H7 (cell line): ENCODE measurements around the gene PCBD2. TPM values are rescaled to one million over a fixed set of nuclear protein-coding genes. Genes with fewer than 3 reads are reported as not detected.
"Not testable (repeated sequence)": the region's sequence is repeated elsewhere in the genome, so short reads cannot be mapped to it uniquely, and the experiment has no call there.

Experiments used
- DNase-seq: peaks from one replicate; pipeline ENCODE4 v3.0.0; 2012
- H3K27me3 ChIP-seq: 2 replicates; pipeline ENCODE4 v1.6.0; 2011; ENCODE audit warnings: mild to moderate bottlenecking, low read length; ENCODE audit not compliant: control insufficient read depth, insufficient read depth
- H3K36me3 ChIP-seq: replicated peaks from 2 replicates; pipeline ENCODE4 v1.5.1; 2011; ENCODE audit warnings: low read length; ENCODE audit not compliant: control insufficient read depth, insufficient read depth
- H3K4me3 ChIP-seq: 2 replicates; pipeline ENCODE4 v1.5.1; 2011; ENCODE audit warnings: low read depth, mild to moderate bottlenecking, control low read depth, low read length, moderate library complexity; ENCODE audit not compliant: insufficient read depth
- total RNA-seq: library from RNA; depleted of rRNA; stranded (reverse); fragments of >200 nt; shearing (Covaris generic); gene quantifications from 2 replicates; pipeline ENCODE4 v1.2.3, GENCODE V29; 2014

PCBD2 gene
- total RNA-seq, 1 experiment from 2014 or later, result 8.5 TPM

- Histone ChIP-seq H3K36me3 (no peaks in the 10 kb centered on the region), H3K27me3 (no peaks in the 10 kb centered on the region), H3K4me3 (no peak overlapping the region)
- peak; percentile 13 for DNase-seq
Measured at GRCh38 chr5:134994560-134995156, 89.7 kb downstream of the PCBD2 start.

DNA sequence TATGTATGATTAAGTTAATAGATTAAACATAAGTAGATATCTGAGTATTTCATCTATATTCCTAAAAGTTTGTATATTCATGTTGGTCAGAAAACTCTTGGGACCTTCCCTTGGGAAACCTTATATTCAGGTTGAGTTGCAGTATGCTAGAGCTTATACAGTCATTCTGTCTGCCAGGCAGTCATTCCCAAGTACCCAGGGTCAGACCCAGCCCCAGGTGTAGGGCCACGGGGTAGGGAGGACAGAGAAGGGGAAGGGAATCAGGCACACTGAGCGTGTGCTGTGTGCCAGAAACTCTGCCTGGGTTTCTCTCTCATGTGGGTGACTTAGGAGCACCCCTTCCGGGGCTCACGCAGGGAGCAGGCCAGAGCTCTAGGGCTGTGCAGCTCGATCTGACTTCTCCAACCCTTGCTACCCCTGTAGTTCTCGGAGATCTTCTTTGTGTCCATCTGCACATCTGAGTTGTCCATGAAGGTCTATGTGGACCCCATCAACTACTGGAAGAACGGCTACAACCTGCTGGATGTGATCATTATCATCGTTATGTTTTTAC lies 91.0 kb downstream of the PCBD2 start:
- no peaks in the 10 kb centered on the region for H3K36me3 ChIP-seq
- no peak overlapping the region for H3K4me3 ChIP-seq
- H3K27me3 ChIP-seq, result no peaks in the 10 kb centered on the region
- peak; percentile 20 for DNase-seq

GRCh38 chr5:134997015-134997414 lies 92.1 kb downstream of the PCBD2 start:
- H3K36me3 ChIP-seq, result no peaks in the 10 kb centered on the region
- peak; percentile 10 for DNase-seq
- H3K4me3 ChIP-seq, result no peak overlapping the region
- no peaks in the 10 kb centered on the region for H3K27me3 ChIP-seq

DNA sequence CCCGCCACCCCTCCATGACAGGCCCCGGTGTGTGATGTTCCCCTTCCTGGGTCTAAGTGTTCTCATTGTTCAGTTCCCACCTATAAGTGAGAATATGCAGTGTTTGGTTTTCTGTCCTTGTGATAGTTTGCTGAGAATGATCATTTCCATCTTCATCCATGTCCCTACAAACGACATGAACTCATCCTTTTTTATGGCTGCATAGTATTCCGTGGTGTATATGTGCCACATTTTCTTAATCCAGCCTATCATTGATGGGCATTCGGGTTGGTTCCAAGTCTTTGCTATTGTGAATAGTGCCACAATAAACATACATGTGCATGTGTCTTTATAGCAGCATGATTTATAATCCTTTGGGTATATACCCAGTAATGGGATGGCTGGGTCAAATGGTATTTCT lies 93.1 kb downstream of the PCBD2 start:
- not testable (repeated sequence) for H3K4me3 ChIP-seq, H3K27me3 ChIP-seq, H3K36me3 ChIP-seq, DNase-seq

GRCh38 chr5:135004376-135004775 lies 99.4 kb downstream of the PCBD2 start:
- DNase-seq, result no peak
- Histone ChIP-seq H3K4me3 (no peak overlapping the region), H3K27me3 (no peaks in the 10 kb centered on the region), H3K36me3 (no peaks in the 10 kb centered on the region)

DNA sequence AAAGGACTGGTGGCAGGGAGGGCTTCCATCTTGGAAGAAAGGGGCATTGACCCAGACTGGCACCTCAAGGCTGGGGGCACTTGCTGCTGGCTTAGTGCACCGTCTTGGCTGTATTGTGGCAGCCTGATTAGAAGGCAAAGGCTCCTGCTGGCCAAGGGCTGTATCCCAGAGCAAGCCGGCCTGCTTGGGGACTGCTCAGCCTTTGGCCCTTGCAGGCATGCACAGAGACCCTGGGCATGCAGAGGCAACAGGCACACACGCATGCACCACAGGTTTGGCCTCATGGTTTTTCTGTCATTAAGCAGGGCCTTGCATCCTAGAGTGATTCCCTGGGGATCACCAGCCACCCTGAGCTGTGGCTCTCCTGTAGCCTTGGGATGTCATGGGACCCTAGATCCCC lies 100.1 kb downstream of the PCBD2 start:
- Histone ChIP-seq H3K4me3 (no peak overlapping the region), H3K36me3 (no peaks in the 10 kb centered on the region), H3K27me3 (no peaks in the 10 kb centered on the region)
- peak; percentile 13 for DNase-seq

GRCh38 chr5:135007305-135007704 lies 102.4 kb downstream of the PCBD2 start:
- peak; percentile 15 for DNase-seq
- Histone ChIP-seq H3K36me3 (no peaks in the 10 kb centered on the region), H3K27me3 (no peaks in the 10 kb centered on the region), H3K4me3 (no peak overlapping the region)

GRCh38 chr5:135007749-135008363 lies 102.9 kb downstream of the PCBD2 start:
- peak; percentile 6 for DNase-seq

DNA sequence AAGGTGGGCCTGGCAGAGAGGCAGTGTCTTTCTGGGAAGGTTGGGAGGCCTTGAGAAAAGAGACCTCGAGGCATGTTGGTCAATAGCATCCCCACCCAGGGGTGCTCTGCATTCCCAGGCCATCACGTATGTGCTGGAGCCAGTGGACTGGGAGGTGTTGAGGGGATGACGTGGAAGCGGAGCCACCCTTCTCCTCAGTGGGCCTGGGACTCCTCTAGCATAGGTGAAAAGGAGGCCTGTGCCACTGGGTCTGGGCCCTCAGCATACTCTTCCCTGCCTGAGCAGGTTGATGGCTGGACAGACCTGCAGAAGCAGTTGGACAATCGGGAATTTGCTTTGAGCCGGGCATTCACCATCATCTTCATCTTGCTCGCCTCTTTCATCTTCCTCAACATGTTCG lies 103.6 kb downstream of the PCBD2 start:
- no peak for DNase-seq
- H3K36me3 ChIP-seq, result no peaks in the 10 kb centered on the region
- no peaks in the 10 kb centered on the region for H3K27me3 ChIP-seq
- no peak overlapping the region for H3K4me3 ChIP-seq

More at GRCh38 chr5:135007749-135008363, 102.9 kb downstream of the PCBD2 start:
- Histone ChIP-seq H3K27me3 (no peaks in the 10 kb centered on the region), H3K4me3 (no peak overlapping the region), H3K36me3 (no peaks in the 10 kb centered on the region)

DNA sequence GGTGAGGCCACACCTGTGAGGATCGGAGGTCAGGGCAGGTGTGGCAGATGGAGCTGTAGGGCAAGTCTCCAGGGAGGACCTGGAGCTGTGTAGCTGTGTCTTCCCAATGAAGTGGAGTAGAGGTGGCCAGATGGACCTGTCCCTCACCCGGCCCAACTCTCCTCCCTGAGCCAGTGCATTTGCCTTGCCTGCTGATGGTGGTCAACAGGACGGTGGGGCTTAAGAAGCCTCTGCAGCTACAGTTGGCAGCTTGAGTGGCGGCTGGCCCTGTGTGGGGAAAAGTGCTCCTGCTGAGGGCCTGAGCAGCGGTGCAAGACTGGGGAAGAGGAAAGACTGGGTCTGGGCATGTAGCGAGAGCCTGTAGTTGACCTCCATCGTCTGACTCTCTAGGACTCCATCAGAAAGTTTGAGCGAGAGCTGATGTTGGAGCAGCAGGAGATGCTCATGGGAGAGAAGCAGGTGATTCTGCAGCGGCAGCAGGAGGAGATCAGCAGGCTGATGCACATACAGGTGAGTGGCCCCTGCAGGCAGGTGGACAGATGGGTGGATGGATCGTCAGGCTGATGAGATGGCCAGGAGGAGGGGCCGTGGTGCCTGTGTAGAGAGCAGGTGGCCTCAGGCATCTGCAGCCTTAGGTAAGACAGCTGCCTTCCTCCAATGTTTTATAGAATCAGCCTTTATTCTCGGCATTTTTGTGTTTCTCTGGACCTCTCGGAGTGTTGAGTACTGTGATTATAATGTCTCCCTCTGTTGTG lies 104.2 kb downstream of the PCBD2 start:
- Histone ChIP-seq H3K4me3 (no peak overlapping the region), H3K36me3 (no peaks in the 10 kb centered on the region)
- DNase-seq, result peak; percentile 47

GRCh38 chr5:135009736-135010501 lies 105.0 kb downstream of the PCBD2 start:
- H3K4me3 ChIP-seq, result no peak overlapping the region
- H3K36me3 ChIP-seq, result no peaks in the 10 kb centered on the region
- H3K27me3 ChIP-seq, result no peaks in the 10 kb centered on the region
- DNase-seq, result peak; percentile 25

More for the DNA sequence above, 104.2 kb downstream of the PCBD2 start:
- H3K27me3 ChIP-seq, result no peaks in the 10 kb centered on the region

DNA sequence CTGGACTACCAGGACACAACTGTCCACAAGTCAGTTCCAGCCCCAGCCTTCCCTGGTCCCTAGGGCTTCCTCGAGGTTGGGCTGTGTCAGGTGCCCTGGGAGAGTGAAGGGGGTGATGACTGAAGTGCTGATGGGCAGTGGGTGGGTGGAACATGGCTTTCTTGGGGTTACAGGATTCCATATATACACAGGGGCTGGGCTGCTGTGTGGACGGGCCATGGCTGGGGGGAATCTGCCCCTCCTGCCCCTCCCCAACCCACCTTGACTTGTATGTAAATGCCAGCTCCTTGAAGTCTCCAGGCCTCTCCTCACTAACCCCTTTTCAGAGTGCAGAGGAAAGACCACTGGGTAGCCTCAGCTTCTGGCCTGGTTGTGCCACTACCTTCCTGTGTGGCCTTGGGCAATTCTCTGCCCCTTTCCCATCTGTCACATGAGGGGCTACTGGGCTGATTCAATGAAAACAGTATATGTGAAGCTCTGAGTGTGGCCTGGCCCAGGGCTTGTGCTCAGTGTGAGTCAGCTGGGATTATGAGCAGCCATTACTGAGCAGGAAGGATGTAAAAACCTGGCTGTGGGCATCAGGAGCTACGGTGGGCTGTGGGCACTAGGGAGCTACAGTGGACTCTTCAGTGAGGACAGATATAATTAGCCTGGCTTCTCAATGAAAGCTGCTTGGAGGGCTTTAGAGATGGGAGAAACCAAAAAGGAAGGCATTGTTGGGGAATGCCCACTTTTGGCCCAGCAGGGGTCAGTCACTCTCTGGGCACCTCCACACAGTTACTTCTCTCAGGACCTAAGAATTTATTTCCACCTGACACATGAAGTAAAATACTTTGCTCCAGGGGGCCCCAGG lies 105.8 kb downstream of the PCBD2 start:
- peak; percentile 22 for DNase-seq
- H3K27me3 ChIP-seq, result no peaks in the 10 kb centered on the region
- H3K4me3 ChIP-seq, result no peak overlapping the region
- H3K36me3 ChIP-seq, result no peaks in the 10 kb centered on the region

DNA sequence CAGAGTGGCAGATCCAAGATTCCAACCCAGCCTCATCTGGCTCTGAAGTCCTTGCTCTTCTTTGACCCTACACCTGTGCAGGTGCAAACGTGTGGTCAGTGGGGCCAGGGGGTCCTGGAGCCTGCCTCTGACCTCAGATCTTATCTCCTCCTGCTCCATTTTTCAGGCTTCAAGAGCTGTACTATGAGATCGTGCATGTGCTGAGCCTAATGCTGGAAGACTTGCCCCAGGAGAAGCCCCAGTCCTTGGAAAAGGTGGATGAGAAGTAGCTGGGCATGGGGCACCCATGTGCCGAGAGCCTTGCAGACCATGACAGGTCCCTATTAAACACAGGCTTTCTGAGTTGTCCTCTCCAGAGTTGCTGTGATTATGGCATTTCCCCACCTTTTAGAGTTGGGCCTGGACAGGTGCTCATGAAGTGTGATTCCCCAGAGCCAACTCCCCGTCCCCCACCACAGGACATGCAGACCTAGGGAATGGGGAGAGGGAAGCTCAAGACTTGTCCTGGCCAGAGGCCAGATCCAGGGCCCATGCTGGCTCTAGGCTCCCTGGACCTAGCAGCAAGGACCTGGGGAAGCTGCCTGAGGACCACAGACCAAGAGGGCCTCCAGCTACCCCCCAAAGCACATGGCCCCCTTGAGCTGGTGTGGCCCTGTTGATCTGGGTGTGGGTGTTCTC lies 106.6 kb downstream of the PCBD2 start:
- H3K27me3 ChIP-seq, result no peaks in the 10 kb centered on the region
- no peak overlapping the region for H3K4me3 ChIP-seq
- H3K36me3 ChIP-seq, result no peaks in the 10 kb centered on the region
- DNase-seq, result peak; percentile 28
